HG02973 (cell line): ENCODE data around the gene MAPK8IP1.

Source experiments
- ATAC-seq: cut with Tn5 transposase; IDR thresholded peaks from one replicate; pipeline ENCODE4 v1.9.1; 2021; ENCODE audit warnings: moderate library complexity; ENCODE audit not compliant: unreplicated experiment

MAPK8IP1 gene

GRCh38 chr11:45936511-45937054 is 51.1 kb downstream of the MAPK8IP1 start:
- ATAC-seq = no peak

- ATAC-seq = no peak
Measured at GRCh38 chr11:45937916-45938315, 52.5 kb downstream of the MAPK8IP1 start.

GRCh38 chr11:45939836-45940235 is 54.4 kb downstream of the MAPK8IP1 start:
- no peak for ATAC-seq

DNA sequence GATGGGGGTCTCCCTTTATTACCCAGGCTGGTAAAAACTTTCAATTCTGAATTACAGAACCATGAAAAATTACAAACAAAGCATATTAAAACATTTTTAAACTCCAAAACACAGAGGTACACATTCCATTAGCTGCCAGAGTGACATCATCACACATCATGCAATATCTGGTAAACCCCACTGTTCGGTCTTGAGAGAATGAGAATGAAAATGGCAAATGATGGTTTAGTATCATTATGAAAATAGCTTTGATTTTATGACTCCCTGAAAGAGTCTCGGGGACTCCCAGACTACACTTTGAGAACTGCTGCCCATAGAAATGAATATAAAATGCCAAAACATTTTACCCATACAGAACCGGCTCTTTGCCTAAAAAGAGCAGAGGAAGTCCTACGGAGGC is 55.8 kb downstream of the MAPK8IP1 start:
- ATAC-seq = no peak

DNA sequence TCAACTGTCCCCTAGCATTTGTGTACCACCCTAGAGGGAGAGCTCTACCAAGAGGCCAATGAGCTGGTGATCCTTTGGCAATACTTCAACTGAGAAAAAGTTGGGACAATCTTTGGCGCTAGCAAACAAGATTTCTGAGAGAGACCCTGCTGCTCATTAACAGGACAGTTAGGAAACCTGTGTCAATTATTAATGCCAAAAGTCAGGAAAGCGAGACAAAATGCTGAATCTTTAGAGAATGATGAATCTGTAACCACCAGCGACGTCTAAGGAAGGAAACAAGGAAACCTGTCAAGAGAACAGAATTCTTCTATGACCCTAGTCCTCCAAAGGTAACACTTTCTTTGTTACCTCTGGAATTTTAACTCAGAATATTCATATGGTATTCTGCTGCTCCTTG is 56.9 kb downstream of the MAPK8IP1 start:
- no peak for ATAC-seq

GRCh38 chr11:45945397-45945999 is 60.0 kb downstream of the MAPK8IP1 start:
- no peak for ATAC-seq

DNA sequence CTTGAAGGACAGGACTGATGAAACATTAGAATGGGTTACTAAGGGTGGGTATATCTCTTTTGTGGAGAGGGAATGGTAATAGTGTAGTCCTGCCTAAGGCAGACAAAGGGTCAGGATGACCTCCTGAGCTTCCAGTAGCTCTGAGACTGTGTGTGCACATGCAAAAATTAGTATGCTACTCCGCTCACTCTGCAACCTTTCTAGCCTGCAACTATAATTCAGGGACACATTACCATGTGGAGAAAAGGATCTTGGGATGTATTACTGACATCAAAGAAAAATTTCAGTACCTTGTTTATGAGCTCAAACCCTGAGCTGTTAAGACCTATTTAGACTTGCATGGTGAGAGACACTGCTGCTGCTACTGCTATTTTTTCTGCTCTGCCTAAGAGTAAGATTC is 62.4 kb downstream of the MAPK8IP1 start:
- ATAC-seq = no peak

DNA sequence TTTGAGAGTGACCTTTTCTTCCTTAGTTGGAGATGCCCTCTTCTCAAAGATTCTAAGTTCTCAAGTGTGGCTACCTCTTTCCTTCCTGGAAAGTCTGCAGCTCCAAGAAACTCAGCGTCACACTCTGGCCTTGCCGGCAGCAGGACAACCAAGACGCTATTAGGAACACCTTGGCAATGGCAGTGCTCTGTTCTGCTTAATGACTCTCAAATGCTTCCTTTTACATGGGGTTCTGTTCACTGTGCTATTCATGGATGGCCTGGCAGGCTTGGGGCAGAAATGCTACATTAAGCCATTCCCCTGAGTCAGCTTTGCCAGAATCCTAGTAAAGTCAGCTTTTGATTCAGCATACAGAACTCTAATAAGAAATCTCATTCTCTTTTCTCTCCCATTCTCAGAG is 62.9 kb downstream of the MAPK8IP1 start:
- ATAC-seq = no peak

DNA sequence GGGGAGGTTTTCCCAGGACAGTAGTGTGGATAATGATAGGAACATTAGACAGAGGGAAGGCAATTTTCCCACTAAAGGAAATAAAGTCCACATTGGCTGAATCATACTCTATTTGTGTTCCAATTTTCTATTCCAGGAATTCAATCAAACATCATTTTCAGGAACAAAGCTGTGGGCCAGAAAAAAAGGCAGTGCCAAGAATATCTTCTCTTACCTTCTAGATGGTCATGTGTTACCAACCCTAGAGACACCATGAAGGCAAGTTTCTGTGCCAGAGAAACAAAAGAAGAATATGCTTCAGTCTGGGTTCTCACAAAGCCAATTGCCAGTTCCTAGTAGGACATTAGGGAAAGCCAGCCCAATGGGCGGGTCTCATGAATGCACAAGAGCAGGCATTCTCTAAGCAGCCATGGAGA is 64.5 kb downstream of the MAPK8IP1 start:
- ATAC-seq = no peak
